ENCODE measurements around the gene ANKRD34C.

DNA sequence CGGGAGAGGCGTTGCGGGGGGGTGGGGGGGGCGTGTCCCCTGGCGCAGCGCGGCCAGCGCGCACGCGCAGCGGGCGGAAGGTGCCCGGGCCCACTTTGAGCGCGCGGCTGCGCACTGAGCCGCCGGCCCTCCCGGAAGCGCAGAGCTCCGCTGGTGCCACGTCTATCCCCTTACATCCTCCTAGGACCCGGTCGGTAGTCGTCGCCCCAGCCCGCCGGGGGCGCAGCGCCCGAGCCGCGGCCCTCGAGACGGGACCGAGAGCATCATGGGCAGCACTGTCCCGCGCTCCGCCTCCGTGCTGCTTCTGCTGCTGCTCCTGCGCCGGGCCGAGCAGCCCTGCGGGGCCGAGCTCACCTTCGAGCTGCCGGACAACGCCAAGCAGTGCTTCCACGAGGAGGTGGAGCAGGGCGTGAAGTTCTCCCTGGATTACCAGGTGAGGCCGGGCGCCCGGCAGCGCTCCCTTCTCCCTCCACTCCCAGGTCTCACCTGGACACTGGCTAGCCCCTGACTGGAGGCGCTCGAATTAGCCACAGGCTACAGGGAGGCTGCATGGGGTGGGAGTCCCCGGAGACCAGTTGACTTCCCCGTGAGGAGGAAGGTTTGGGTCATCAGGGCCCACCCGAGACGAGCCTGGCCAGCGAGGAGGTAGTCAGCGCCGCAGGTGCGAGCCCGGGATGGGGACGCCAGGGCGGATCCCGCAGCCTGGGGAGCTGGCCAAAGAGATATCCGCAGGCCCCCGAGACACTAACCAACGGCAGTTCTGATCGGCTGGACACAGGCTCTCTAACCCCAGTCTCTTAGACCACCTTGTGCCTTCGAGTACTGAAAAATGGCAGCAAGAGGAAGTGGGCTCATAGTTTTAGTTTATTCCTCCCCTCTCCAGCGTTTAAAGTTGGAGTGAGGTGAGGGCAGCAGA lies 28.7 kb downstream of the ANKRD34C start, which contains the start of gene TMED3:
- TF ChIP-seq, protein P1, sequence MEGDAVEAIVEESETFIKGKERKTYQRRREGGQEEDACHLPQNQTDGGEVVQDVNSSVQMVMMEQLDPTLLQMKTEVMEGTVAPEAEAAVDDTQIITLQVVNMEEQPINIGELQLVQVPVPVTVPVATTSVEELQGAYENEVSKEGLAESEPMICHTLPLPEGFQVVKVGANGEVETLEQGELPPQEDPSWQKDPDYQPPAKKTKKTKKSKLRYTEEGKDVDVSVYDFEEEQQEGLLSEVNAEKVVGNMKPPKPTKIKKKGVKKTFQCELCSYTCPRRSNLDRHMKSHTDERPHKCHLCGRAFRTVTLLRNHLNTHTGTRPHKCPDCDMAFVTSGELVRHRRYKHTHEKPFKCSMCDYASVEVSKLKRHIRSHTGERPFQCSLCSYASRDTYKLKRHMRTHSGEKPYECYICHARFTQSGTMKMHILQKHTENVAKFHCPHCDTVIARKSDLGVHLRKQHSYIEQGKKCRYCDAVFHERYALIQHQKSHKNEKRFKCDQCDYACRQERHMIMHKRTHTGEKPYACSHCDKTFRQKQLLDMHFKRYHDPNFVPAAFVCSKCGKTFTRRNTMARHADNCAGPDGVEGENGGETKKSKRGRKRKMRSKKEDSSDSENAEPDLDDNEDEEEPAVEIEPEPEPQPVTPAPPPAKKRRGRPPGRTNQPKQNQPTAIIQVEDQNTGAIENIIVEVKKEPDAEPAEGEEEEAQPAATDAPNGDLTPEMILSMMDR (IDR thresholded peaks at IDR 0.05): no peak
- no peak for TF ChIP-seq POLR2A (IDR thresholded peaks at IDR 0.05)
- peak in 1 of 4 donors; percentile 31 for TF ChIP-seq POLR2AphosphoS5 (IDR thresholded peaks at IDR 0.05)
- no peak for TF ChIP-seq EP300 (IDR thresholded peaks at IDR 0.05)

Measured in sigmoid colon (tissue), 4 donors.